Measurements from ENCODE around the gene MMAB. TPM values are rescaled to one million over a fixed set of nuclear protein-coding genes. Genes with fewer than 3 reads are reported as not detected.

The MMAB gene
- polyA plus RNA-seq, 2 of the 4 experiments (the other 2 are of a cell fraction), result 26.1 to 36.8 TPM

GRCh38 chr12:109567967-109568366 lies 5.3 kb downstream of the MMAB start:
- Histone ChIP-seq H3K27ac (no peak overlapping the region), H3K4me1 (peaks cover 4% of the 10 kb centered on the region; the same call in 1 of the 3 replicates), H3K4me3 (no peak overlapping the region), H3K9me3 (no peaks in the 10 kb centered on the region), H3K4me2 (no peak overlapping the region)
- WGBS (ENCODE audit: missing lambda C conversion rate), result 87% methylated on average over 3 of the region's 3 CpGs
- ChIA-PET POLR2A (no interaction called here), CTCF (interaction anchor here (1.0 to 1.9 kb wide), 2 partner anchors 28 to 29 kb away, joined by 3 to 7 read pairs; no protein-coding TSS in a partner anchor)
- no peak for TF ChIP-seq ESRRA (IDR thresholded peaks at IDR 0.05; ENCODE audit: borderline replicate concordance, low read length)
- TF ChIP-seq MAFK (IDR thresholded peaks at IDR 0.05; ENCODE audit: partially characterized antibody), result peak; percentile 8
- DNase-seq (ENCODE audit: low read depth in 1 of 2, low spot score in 1 of 2), result no peak
- no peak for FAIRE-seq
- ATAC-seq, result no peak

GRCh38 chr12:109567296-109567695 lies 6.0 kb downstream of the MMAB start:
- ChIA-PET CTCF (interaction anchor here (0.6 to 1.1 kb wide), 3 partner anchors 8 to 134 kb away, joined by 3 to 4 read pairs (median 4); no protein-coding TSS in a partner anchor), POLR2A (no interaction called here)
- H3K27ac ChIP-seq, result no peak overlapping the region
- 83% methylated on average over 10 of the region's 10 CpGs for WGBS (ENCODE audit: missing lambda C conversion rate)
- FAIRE-seq, result no peak
- no peak for DNase-seq (ENCODE audit: low read depth in 1 of 2, low spot score in 1 of 2)
- H3K4me2 ChIP-seq, result no peak overlapping the region
- no peak for ATAC-seq
- TF ChIP-seq KDM1A (IDR thresholded peaks at IDR 0.05; ENCODE audit: low read depth) (no peak), NPAS2 (CRISPR knock-in tag; IDR thresholded peaks at IDR 0.05; ENCODE audit: borderline replicate concordance) (no peak), E2F6 (IDR thresholded peaks at IDR 0.05; ENCODE audit: borderline replicate concordance, low read depth) (no peak), BCL3 (IDR thresholded peaks at IDR 0.05) (no peak), ZC3H11A (IDR thresholded peaks at IDR 0.05) (no peak), RARB (CRISPR knock-in tag; IDR thresholded peaks at IDR 0.05) (no peak), HOXB5 (CRISPR knock-in tag; IDR thresholded peaks at IDR 0.05) (no peak), NR3C1 (IDR thresholded peaks at IDR 0.05) (no peak), MAX (IDR thresholded peaks at IDR 0.05) (no peak), EP300 (IDR thresholded peaks at IDR 0.05) (no peak), KDM5A (IDR thresholded peaks at IDR 0.05) (no peak), RAD21 (conservative IDR thresholded peaks at IDR 0.05 in 1 of 2, IDR thresholded peaks at IDR 0.05 in 1 of 2) (no peak), HDAC2 (IDR thresholded peaks at IDR 0.05) (no peak), JUNB (IDR thresholded peaks at IDR 0.05) (no peak), ATOH8 (CRISPR knock-in tag; IDR thresholded peaks at IDR 0.05; ENCODE audit: low read depth) (no peak)
- H3K4me1 ChIP-seq, result no peaks in the 10 kb centered on the region
- no peak overlapping the region for H3K4me3 ChIP-seq
- peaks cover under 1% of the 10 kb centered on the region; the same call in 1 of the 3 replicates for H3K9me3 ChIP-seq

- 92% methylated on average over 7 of the region's 8 CpGs for WGBS (ENCODE audit: missing lambda C conversion rate)
- TF ChIP-seq POLR2AphosphoS2 (conservative IDR thresholded peaks at IDR 0.05; ENCODE audit: low read length) (no peak), HOXA7 (CRISPR knock-in tag; IDR thresholded peaks at IDR 0.05) (no peak), ZFP36 (IDR thresholded peaks at IDR 0.05; ENCODE audit: borderline replicate concordance, partially characterized antibody) (no peak), E2F6 (IDR thresholded peaks at IDR 0.05; ENCODE audit: borderline replicate concordance, low read depth) (no peak), MAFK (IDR thresholded peaks at IDR 0.05; ENCODE audit: partially characterized antibody) (no peak), EP300 (IDR thresholded peaks at IDR 0.05) (no peak)
- Histone ChIP-seq H3K4me2 (no peak overlapping the region), H3K27ac (no peak overlapping the region), H3K9me3 (peaks cover 4% of the 10 kb centered on the region; the same call in 2 of the 3 replicates), H3K4me3 (no peak overlapping the region), H3K4me1 (no peaks in the 10 kb centered on the region)
- CTCF ChIA-PET, result interaction anchor here (0.7 to 1.1 kb wide), 3 partner anchors 27 to 133 kb away, joined by 3 to 4 read pairs (median 3); no protein-coding TSS in a partner anchor
- POLR2A ChIA-PET, result no interaction called here
- DNase-seq (ENCODE audit: low read depth in 1 of 2, low spot score in 1 of 2), result no peak
- peak in 1 of 2 experiments; percentile 9; a peak in 1 of 6 replicates for ATAC-seq
- no peak for FAIRE-seq
Observed at GRCh38 chr12:109566424-109566823, 6.9 kb downstream of the MMAB start.
